ENCODE data around the gene BACH2. TPM values are rescaled to one million over a fixed set of nuclear protein-coding genes. Genes with fewer than 3 reads are reported as not detected.

Gene BACH2
- total RNA-seq, 1 donor from 2014 or later = 90.4 TPM

- H3K36me3 Mint-ChIP-seq (ENCODE audit: low read depth) = peaks cover 19% of the 10 kb centered on the region
- TF ChIP-seq CTCF (IDR thresholded peaks at IDR 0.05) = no peak
- H3K4me1 Mint-ChIP-seq = peaks cover 97% of the 10 kb centered on the region
- ATAC-seq (ENCODE audit: low read depth) (no peak), DNase-seq (no peak)
- CTCF ChIA-PET = interaction anchor here (1.6 kb wide), 1 partner anchor 116 kb away, joined by 4 read pairs; no protein-coding TSS in a partner anchor
- H3K9me3 Mint-ChIP-seq = no peaks in the 10 kb centered on the region
- H3K27ac Mint-ChIP-seq = peak overlapping the region; percentile 33
- no peaks in the 10 kb centered on the region for H3K27me3 Mint-ChIP-seq
- no peak overlapping the region for H3K4me3 Mint-ChIP-seq
- POLR2A ChIA-PET = interaction anchor here (1.1 kb wide), 1 partner anchor 277 kb away, joined by 3 read pairs; no protein-coding TSS in a partner anchor
- intact Hi-C loops (cut with micrococcal nuclease) = no loop called here
These were observed 196.5 kb downstream of the BACH2 start for GRCh38 chr6:90100059-90100665.

GRCh38 chr6:90098627-90099026, 198.0 kb downstream of the BACH2 start:
- POLR2A ChIA-PET = interaction anchor here (0.9 to 1.6 kb wide), 5 partner anchors 9 to 77 kb away, joined by 3 to 4 read pairs (median 3); no protein-coding TSS in a partner anchor
- no peak for DNase-seq
- intact Hi-C loops (cut with micrococcal nuclease) = loop anchor here (1.0 kb wide), 1 partner anchor 14 kb away; no protein-coding TSS in a partner anchor
- Mint-ChIP-seq H3K27ac (peak overlapping the region; percentile 72), H3K4me1 (peaks cover 98% of the 10 kb centered on the region), H3K36me3 (ENCODE audit: low read depth) (peaks cover 14% of the 10 kb centered on the region), H3K4me3 (no peak overlapping the region), H3K27me3 (no peaks in the 10 kb centered on the region), H3K9me3 (no peaks in the 10 kb centered on the region)
- ATAC-seq (ENCODE audit: low read depth) = no peak
- CTCF ChIA-PET = interaction anchor here (0.7 to 1.3 kb wide), 4 partner anchors 14 to 118 kb away, joined by 3 to 4 read pairs (median 4); no protein-coding TSS in a partner anchor
- TF ChIP-seq CTCF (IDR thresholded peaks at IDR 0.05) = no peak

- H3K36me3 Mint-ChIP-seq (ENCODE audit: low read depth) = peaks cover 8% of the 10 kb centered on the region
- no peak for TF ChIP-seq CTCF (IDR thresholded peaks at IDR 0.05)
- peak overlapping the region; percentile 72 for H3K27ac Mint-ChIP-seq
- H3K27me3 Mint-ChIP-seq = no peaks in the 10 kb centered on the region
- POLR2A ChIA-PET = interaction anchor here (0.9 to 1.6 kb wide), 5 partner anchors 9 to 78 kb away, joined by 3 to 4 read pairs (median 3); no protein-coding TSS in a partner anchor
- DNase-seq = no peak
- peak overlapping the region; percentile 2 for H3K4me3 Mint-ChIP-seq
- intact Hi-C loops (cut with micrococcal nuclease) = loop anchor here (1.0 kb wide), 1 partner anchor 14 kb away; no protein-coding TSS in a partner anchor
- CTCF ChIA-PET = interaction anchor here (0.7 to 1.3 kb wide), 4 partner anchors 14 to 119 kb away, joined by 3 to 4 read pairs (median 4); no protein-coding TSS in a partner anchor
- peaks cover 98% of the 10 kb centered on the region for H3K4me1 Mint-ChIP-seq
- ATAC-seq (ENCODE audit: low read depth) = no peak
- H3K9me3 Mint-ChIP-seq = no peaks in the 10 kb centered on the region
These were observed 198.6 kb downstream of the BACH2 start for GRCh38 chr6:90098001-90098531.

GRCh38 chr6:90097356-90097755, 199.3 kb downstream of the BACH2 start:
- POLR2A ChIA-PET = interaction anchor here (0.5 to 1.6 kb wide), 4 partner anchors 10 to 13 kb away, joined by 3 to 4 read pairs (median 3); no protein-coding TSS in a partner anchor
- intact Hi-C loops (cut with micrococcal nuclease) = no loop called here
- peak overlapping the region; percentile 72 for H3K27ac Mint-ChIP-seq
- no peak overlapping the region for H3K4me3 Mint-ChIP-seq
- H3K4me1 Mint-ChIP-seq = peaks cover 95% of the 10 kb centered on the region
- no peaks in the 10 kb centered on the region for H3K9me3 Mint-ChIP-seq
- CTCF ChIA-PET = interaction anchor here (1.3 kb wide), 1 partner anchor 120 kb away, joined by 3 read pairs; no protein-coding TSS in a partner anchor
- no peak for TF ChIP-seq CTCF (IDR thresholded peaks at IDR 0.05)
- H3K36me3 Mint-ChIP-seq (ENCODE audit: low read depth) = peaks cover 8% of the 10 kb centered on the region
- H3K27me3 Mint-ChIP-seq = no peaks in the 10 kb centered on the region
- DNase-seq (no peak), ATAC-seq (ENCODE audit: low read depth) (no peak)

- Mint-ChIP-seq H3K36me3 (ENCODE audit: low read depth) (peaks cover 8% of the 10 kb centered on the region), H3K9me3 (no peaks in the 10 kb centered on the region), H3K4me1 (peaks cover 89% of the 10 kb centered on the region), H3K27ac (peak overlapping the region; percentile 47), H3K27me3 (no peaks in the 10 kb centered on the region), H3K4me3 (no peak overlapping the region)
- no peak for DNase-seq
- no peak for ATAC-seq (ENCODE audit: low read depth)
- intact Hi-C loops (cut with micrococcal nuclease) = no loop called here
- POLR2A ChIA-PET = interaction anchor here (0.7 to 1.0 kb wide), 2 partner anchors 10 to 12 kb away, joined by 3 read pairs; no protein-coding TSS in a partner anchor
- CTCF ChIA-PET = no interaction called here
- TF ChIP-seq CTCF (IDR thresholded peaks at IDR 0.05) = no peak
These were observed 199.8 kb downstream of the BACH2 start for GRCh38 chr6:90096818-90097217.
